ENCODE results near the gene MADD. TPM values are rescaled to one million over a fixed set of nuclear protein-coding genes. Genes with fewer than 3 reads are reported as not detected.

MADD gene
- polyA plus RNA-seq, 1 donor from 2014 or later = 66.9 TPM

GRCh38 chr11:47317064-47317828 lies 47.3 kb downstream of the MADD start:
- Histone ChIP-seq H3K4me3 (ENCODE audit: low read length) (no peak overlapping the region), H4K20me1 (ENCODE audit: insufficient read depth) (no peaks in the 10 kb centered on the region), H3K9ac (ENCODE audit: low read length) (no peak overlapping the region), H3K27ac (ENCODE audit: low read length) (no peak overlapping the region), H3K79me2 (replicated peaks; ENCODE audit: insufficient read depth, low read length) (no peaks in the 10 kb centered on the region), H3K27me3 (ENCODE audit: insufficient read depth, low read depth, low read length) (no peaks in the 10 kb centered on the region), H3K4me2 (ENCODE audit: low read length) (no peak overlapping the region), H3K9me3 (ENCODE audit: low read length) (no peaks in the 10 kb centered on the region), H3F3A (ENCODE audit: insufficient read depth, low read length, poor library complexity, severe bottlenecking) (no peaks in the 10 kb centered on the region), H3K9me2 (ENCODE audit: insufficient read depth, low read length) (no peaks in the 10 kb centered on the region), H2AFZ (ENCODE audit: low read depth, low read length) (no peak overlapping the region), H3K36me3 (ENCODE audit: insufficient read depth, low read length) (peaks cover 7% of the 10 kb centered on the region)
- TF ChIP-seq MXI1 (conservative IDR thresholded peaks at IDR 0.05; ENCODE audit: poor library complexity, severe bottlenecking) = no peak

GRCh38 chr11:47318166-47318565 lies 48.2 kb downstream of the MADD start:
- no peaks in the 10 kb centered on the region for H3K27me3 ChIP-seq (ENCODE audit: insufficient read depth, low read depth, low read length)
- TF ChIP-seq MXI1 (conservative IDR thresholded peaks at IDR 0.05; ENCODE audit: poor library complexity, severe bottlenecking) (no peak), POLR2AphosphoS5 (IDR thresholded peaks at IDR 0.05) (no peak)
- H3K9ac ChIP-seq (ENCODE audit: low read length) = no peak overlapping the region
- H3F3A ChIP-seq (ENCODE audit: insufficient read depth, low read length, poor library complexity, severe bottlenecking) = no peaks in the 10 kb centered on the region
- no peak overlapping the region for H3K4me2 ChIP-seq (ENCODE audit: low read length)
- no peaks in the 10 kb centered on the region for H3K79me2 ChIP-seq (replicated peaks; ENCODE audit: insufficient read depth, low read length)
- no peak overlapping the region for H3K4me3 ChIP-seq (ENCODE audit: low read length)
- no peaks in the 10 kb centered on the region for H4K20me1 ChIP-seq (ENCODE audit: insufficient read depth)
- H3K9me2 ChIP-seq (ENCODE audit: insufficient read depth, low read length) = no peaks in the 10 kb centered on the region
- no peaks in the 10 kb centered on the region for H3K9me3 ChIP-seq (ENCODE audit: low read length)
- no peak overlapping the region for H2AFZ ChIP-seq (ENCODE audit: low read depth, low read length)
- H3K27ac ChIP-seq (ENCODE audit: low read length) = no peak overlapping the region
- peaks cover 7% of the 10 kb centered on the region for H3K36me3 ChIP-seq (ENCODE audit: insufficient read depth, low read length)

GRCh38 chr11:47324520-47324919 lies 54.6 kb downstream of the MADD start:
- Histone ChIP-seq H3K79me2 (replicated peaks; ENCODE audit: insufficient read depth, low read length) (no peaks in the 10 kb centered on the region), H3K27ac (ENCODE audit: low read length) (no peak overlapping the region), H3K4me3 (ENCODE audit: low read length) (no peak overlapping the region), H3F3A (ENCODE audit: insufficient read depth, low read length, poor library complexity, severe bottlenecking) (no peaks in the 10 kb centered on the region), H3K36me3 (ENCODE audit: insufficient read depth, low read length) (peaks cover 7% of the 10 kb centered on the region), H2AFZ (ENCODE audit: low read depth, low read length) (no peak overlapping the region), H4K20me1 (ENCODE audit: insufficient read depth) (no peaks in the 10 kb centered on the region), H3K9me3 (ENCODE audit: low read length) (no peaks in the 10 kb centered on the region), H3K27me3 (ENCODE audit: insufficient read depth, low read depth, low read length) (no peaks in the 10 kb centered on the region), H3K9ac (ENCODE audit: low read length) (no peak overlapping the region), H3K4me2 (ENCODE audit: low read length) (no peak overlapping the region), H3K9me2 (ENCODE audit: insufficient read depth, low read length) (no peaks in the 10 kb centered on the region)
- TF ChIP-seq MXI1 (conservative IDR thresholded peaks at IDR 0.05; ENCODE audit: poor library complexity, severe bottlenecking) (no peak), POLR2AphosphoS5 (IDR thresholded peaks at IDR 0.05) (no peak), EZH2 (IDR thresholded peaks at IDR 0.05; ENCODE audit: borderline replicate concordance, insufficient read depth, low read length, poor library complexity, severe bottlenecking) (no peak), REST (IDR thresholded peaks at IDR 0.05; ENCODE audit: borderline replicate concordance) (no peak), RAD21 (conservative IDR thresholded peaks at IDR 0.05) (no peak), TAF1 (IDR thresholded peaks at IDR 0.05; ENCODE audit: low read depth) (no peak), EP300 (conservative IDR thresholded peaks at IDR 0.05; ENCODE audit: poor library complexity, severe bottlenecking) (no peak), CTCF (IDR thresholded peaks at IDR 0.05; ENCODE audit: poor library complexity, severe bottlenecking) (no peak), SMC3 (conservative IDR thresholded peaks at IDR 0.05; ENCODE audit: poor library complexity) (no peak)
